ENCODE results near the gene MCTP1.

GRCh38 chr5:95114305-95114704, 170.6 kb downstream of the MCTP1 start:
- TF ChIP-seq, protein P1, sequence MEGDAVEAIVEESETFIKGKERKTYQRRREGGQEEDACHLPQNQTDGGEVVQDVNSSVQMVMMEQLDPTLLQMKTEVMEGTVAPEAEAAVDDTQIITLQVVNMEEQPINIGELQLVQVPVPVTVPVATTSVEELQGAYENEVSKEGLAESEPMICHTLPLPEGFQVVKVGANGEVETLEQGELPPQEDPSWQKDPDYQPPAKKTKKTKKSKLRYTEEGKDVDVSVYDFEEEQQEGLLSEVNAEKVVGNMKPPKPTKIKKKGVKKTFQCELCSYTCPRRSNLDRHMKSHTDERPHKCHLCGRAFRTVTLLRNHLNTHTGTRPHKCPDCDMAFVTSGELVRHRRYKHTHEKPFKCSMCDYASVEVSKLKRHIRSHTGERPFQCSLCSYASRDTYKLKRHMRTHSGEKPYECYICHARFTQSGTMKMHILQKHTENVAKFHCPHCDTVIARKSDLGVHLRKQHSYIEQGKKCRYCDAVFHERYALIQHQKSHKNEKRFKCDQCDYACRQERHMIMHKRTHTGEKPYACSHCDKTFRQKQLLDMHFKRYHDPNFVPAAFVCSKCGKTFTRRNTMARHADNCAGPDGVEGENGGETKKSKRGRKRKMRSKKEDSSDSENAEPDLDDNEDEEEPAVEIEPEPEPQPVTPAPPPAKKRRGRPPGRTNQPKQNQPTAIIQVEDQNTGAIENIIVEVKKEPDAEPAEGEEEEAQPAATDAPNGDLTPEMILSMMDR (conservative IDR thresholded peaks at IDR 0.05; ENCODE audit: low read length) = no peak
- no peak for TF ChIP-seq EZH2phosphoT487 (IDR thresholded peaks at IDR 0.05; ENCODE audit: borderline replicate concordance)
